HEK293T (cell line): ENCODE measurements around the gene VAV2.

Experiments
- CTCF ChIA-PET: fragments of 350-600 bp; formaldehyde crosslinking; extraction: SDS; loops from one replicate; lab custom pipeline; 2021; ENCODE audit warnings: antibody characterized with exemption, inconsistent platforms; lab: Yijun Ruan, JAX
- POLR2A ChIA-PET: fragments of 350-600 bp; formaldehyde crosslinking; extraction: SDS; loops from one replicate; lab custom pipeline; 2020; ENCODE audit warnings: antibody characterized with exemption, inconsistent platforms; lab: Yijun Ruan, JAX
- DNase-seq: peaks from one replicate; pipeline ENCODE4 v3.0.0; 2012; ENCODE audit warnings: mixed read lengths; ENCODE audit errors: extremely low spot score
- ARNT ChIP-seq: fragments of 450-650 bp; IDR thresholded peaks from 2 replicates; pipeline ENCODE4 v1.6.1; 2017; ENCODE audit warnings: mild to moderate bottlenecking
- BHLHE40 ChIP-seq: fragments of 450-650 bp; IDR thresholded peaks from 2 replicates; pipeline ENCODE4 v1.6.1; 2016; ENCODE audit warnings: mild to moderate bottlenecking, moderate library complexity, borderline replicate concordance
- CTBP1 ChIP-seq: fragments of 450-650 bp; IDR thresholded peaks from 2 replicates; pipeline ENCODE4 v1.6.1; 2016; ENCODE audit warnings: borderline replicate concordance
- ELF4 ChIP-seq: fragments of 450-650 bp; IDR thresholded peaks from 2 replicates; pipeline ENCODE4 v1.6.1; 2017; ENCODE audit warnings: antibody characterized with exemption
- FOXA1 ChIP-seq: fragments of 450-650 bp; IDR thresholded peaks from 2 replicates; pipeline ENCODE4 v1.6.1; 2016; ENCODE audit warnings: mild to moderate bottlenecking
- FOXK2 ChIP-seq: fragments of 450-650 bp; IDR thresholded peaks from 2 replicates; pipeline ENCODE4 v1.6.1; 2016; ENCODE audit warnings: mild to moderate bottlenecking
- FOXM1 ChIP-seq: fragments of 450-650 bp; IDR thresholded peaks from 2 replicates; pipeline ENCODE4 v1.6.1; 2017; ENCODE audit warnings: mild to moderate bottlenecking, borderline replicate concordance
- HDGF ChIP-seq: fragments of 450-650 bp; IDR thresholded peaks from 2 replicates; pipeline ENCODE4 v1.6.1; 2017; ENCODE audit warnings: antibody characterized with exemption, borderline replicate concordance
- L3MBTL2 ChIP-seq: fragments of 450-650 bp; conservative IDR thresholded peaks from 2 replicates; pipeline ENCODE4 v1.6.1; 2016; ENCODE audit warnings: mild to moderate bottlenecking
- LEF1 ChIP-seq: fragments of 450-650 bp; IDR thresholded peaks from 2 replicates; pipeline ENCODE4 v1.6.1; 2017; ENCODE audit warnings: mild to moderate bottlenecking, borderline replicate concordance
- NFRKB ChIP-seq: fragments of 450-650 bp; IDR thresholded peaks from 2 replicates; pipeline ENCODE4 v1.6.1; 2016; ENCODE audit warnings: mild to moderate bottlenecking, moderate library complexity
- SP1 ChIP-seq: fragments of 450-650 bp; IDR thresholded peaks from 2 replicates; pipeline ENCODE4 v1.6.1; 2017
- SUZ12 ChIP-seq: fragments of 450-650 bp; IDR thresholded peaks from 2 replicates; pipeline ENCODE4 v1.6.1; 2016; ENCODE audit warnings: mild to moderate bottlenecking
- TARDBP ChIP-seq: fragments of 450-650 bp; IDR thresholded peaks from 2 replicates; pipeline ENCODE4 v1.6.1; 2016
- ZNF384 ChIP-seq: fragments of 450-650 bp; IDR thresholded peaks from 2 replicates; pipeline ENCODE4 v1.6.1; 2016
- TF ChIP-seq, protein P1 (sequence below): fragments of 450-650 bp; IDR thresholded peaks from 2 replicates; pipeline ENCODE4 v1.6.1; 2016

Gene VAV2

DNA sequence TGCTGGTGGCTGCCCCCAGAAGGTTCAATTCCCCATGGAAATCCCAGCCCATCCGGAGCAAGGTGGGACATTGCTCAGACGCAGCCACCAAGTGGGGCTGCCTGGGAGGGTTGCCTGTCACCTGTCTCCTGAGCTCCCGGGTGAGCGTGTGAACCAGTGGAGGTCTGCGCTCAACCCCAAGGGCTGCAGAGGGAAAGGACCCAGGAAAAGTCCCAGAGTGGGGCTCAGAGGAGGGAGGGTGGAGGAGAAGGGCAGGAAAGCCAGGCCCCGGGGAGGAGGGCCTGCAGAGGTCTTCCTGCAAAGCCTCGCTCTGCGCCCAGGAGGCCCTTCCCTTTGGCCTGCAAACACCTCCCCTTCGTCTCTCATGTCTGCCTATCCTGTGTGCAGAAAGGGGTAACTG lies 134.5 kb downstream of the VAV2 start:
- ChIA-PET POLR2A (no interaction called here), CTCF (interaction anchor here (0.5 kb wide), 1 partner anchor 15 kb away, joined by 5 read pairs; no protein-coding TSS in a partner anchor)
- no peak for DNase-seq
- no peak for TF ChIP-seq ELF4
- no peak for TF ChIP-seq L3MBTL2
- no peak for TF ChIP-seq TARDBP
- no peak for TF ChIP-seq BHLHE40
- TF ChIP-seq FOXK2: no peak
- TF ChIP-seq SP1: no peak
- TF ChIP-seq, protein P1, sequence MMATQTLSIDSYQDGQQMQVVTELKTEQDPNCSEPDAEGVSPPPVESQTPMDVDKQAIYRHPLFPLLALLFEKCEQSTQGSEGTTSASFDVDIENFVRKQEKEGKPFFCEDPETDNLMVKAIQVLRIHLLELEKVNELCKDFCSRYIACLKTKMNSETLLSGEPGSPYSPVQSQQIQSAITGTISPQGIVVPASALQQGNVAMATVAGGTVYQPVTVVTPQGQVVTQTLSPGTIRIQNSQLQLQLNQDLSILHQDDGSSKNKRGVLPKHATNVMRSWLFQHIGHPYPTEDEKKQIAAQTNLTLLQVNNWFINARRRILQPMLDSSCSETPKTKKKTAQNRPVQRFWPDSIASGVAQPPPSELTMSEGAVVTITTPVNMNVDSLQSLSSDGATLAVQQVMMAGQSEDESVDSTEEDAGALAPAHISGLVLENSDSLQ: no peak
- TF ChIP-seq CTBP1: no peak
- TF ChIP-seq HDGF: no peak
- no peak for TF ChIP-seq LEF1

DNA sequence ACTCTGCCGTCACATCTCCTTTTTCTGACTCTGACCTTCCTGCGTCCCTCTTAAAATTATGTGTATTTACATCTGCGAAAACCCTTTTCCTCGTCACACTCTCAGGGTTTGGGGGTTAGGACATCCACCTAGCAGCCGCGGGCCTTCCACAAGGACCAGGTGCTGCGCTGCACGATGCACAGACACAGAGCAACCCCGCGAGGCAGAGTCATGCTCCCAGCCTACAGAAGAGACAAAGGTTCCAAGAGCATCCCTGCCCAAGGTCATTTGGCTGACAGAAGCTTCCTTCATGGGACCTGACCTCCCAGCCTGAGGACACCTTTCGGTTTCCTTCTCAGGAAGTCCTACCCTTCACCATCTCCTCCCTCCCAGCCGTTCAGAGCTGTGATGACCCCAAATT lies 135.3 kb downstream of the VAV2 start:
- ChIA-PET CTCF (no interaction called here), POLR2A (no interaction called here)
- DNase-seq: no peak
- TF ChIP-seq ZNF384 (no peak), SP1 (no peak), SUZ12 (no peak), TARDBP (no peak), FOXK2 (no peak), BHLHE40 (no peak), LEF1 (no peak), FOXM1 (no peak), ARNT (no peak), FOXA1 (no peak), L3MBTL2 (no peak), NFRKB (no peak)
- TF ChIP-seq, protein P1: no peak

DNA sequence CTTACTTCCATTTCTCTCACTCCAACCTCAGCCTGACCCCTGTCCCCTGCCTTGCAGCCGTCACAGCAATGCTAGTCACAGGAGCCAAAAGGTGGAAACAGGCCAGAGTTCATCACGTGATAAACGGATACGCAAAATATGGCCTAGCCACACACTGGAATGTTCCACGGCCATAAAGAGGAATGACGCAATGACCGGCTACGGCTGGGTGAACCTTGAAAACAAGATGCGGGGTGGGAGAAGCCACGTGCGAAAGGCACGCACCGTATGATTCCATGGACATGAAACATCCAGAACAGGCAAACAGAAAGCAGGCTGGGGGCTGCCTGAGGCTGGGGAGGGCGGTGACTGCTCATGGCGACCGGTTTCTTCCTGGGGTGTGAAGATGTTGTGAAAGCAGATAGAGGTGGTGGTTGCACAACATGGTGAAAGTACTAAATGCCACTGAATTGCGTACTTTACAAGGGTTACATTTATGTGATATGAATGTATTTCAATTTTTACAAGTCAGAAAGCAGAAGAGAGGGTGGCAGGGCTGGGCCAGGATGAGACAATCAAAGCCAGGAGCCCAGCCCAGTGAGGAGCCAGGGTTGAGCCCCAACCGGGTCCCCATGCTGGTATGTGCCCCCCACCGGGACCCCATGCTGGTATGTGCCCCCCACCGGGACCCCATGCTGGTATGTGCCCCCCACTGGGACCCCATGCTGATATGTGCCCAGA lies 136.2 kb downstream of the VAV2 start:
- ChIA-PET CTCF (no interaction called here), POLR2A (no interaction called here)
- no peak for TF ChIP-seq SUZ12
- TF ChIP-seq L3MBTL2: no peak
- TF ChIP-seq LEF1: no peak
- TF ChIP-seq NFRKB: no peak
- no peak for TF ChIP-seq ELF4
- no peak for TF ChIP-seq FOXK2
- no peak for TF ChIP-seq BHLHE40
- TF ChIP-seq, protein P1: no peak
- TF ChIP-seq ARNT: no peak
- no peak for TF ChIP-seq HDGF
- TF ChIP-seq SP1: no peak
- no peak for TF ChIP-seq FOXM1
- TF ChIP-seq TARDBP: no peak
- no peak for DNase-seq

DNA sequence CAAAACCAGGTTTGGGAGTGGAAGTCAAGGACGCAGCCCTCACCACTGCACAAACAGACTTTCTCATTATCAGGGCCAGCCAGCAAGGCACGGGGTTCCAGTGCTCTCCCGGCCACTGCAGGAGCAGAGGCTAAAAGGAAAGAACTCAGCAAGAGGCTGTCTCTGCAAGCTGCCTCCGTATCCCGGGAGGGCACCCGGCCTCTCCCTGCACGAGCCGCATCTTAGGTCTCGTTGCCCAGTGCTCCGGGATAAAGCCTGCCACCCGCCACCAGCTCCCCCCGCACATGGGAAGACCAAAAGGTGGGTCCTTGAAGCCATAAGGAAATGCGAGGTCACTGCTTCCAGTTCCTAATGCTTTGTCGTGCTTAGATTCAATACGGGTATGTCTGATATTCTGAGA lies 136.8 kb downstream of the VAV2 start:
- CTCF ChIA-PET: no interaction called here
- TF ChIP-seq ARNT (no peak), ELF4 (no peak), FOXA1 (no peak), HDGF (no peak), BHLHE40 (no peak), LEF1 (no peak), FOXM1 (no peak), ZNF384 (no peak), SP1 (no peak), TARDBP (no peak), SUZ12 (no peak), L3MBTL2 (no peak), NFRKB (no peak), CTBP1 (no peak), FOXK2 (no peak)
- TF ChIP-seq, protein P1: no peak
- no peak for DNase-seq
- POLR2A ChIA-PET: no interaction called here

DNA sequence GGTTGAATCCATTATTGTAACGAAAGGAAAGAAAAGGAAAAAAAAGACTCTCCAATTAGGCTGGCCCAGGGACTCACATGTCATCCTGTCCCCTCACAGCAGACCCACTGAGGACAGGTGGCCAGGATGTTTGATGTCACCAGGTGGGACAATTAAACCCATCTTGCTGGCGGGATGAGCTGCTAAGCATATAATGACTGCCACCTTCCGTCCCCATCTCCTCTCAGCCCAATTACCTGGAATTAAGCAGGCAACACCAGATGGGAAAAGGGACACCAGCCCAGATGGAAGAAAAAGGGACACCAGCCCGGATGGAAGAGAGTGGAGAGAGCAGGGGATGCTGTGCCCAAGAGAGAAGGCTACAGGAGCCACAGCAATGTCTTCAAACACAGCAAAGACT lies 137.4 kb downstream of the VAV2 start:
- TF ChIP-seq CTBP1 (no peak), SP1 (no peak), FOXA1 (no peak), SUZ12 (no peak), TARDBP (no peak), ZNF384 (no peak), NFRKB (no peak), ARNT (no peak), FOXK2 (no peak), HDGF (no peak), L3MBTL2 (no peak), ELF4 (no peak), LEF1 (no peak), BHLHE40 (no peak), FOXM1 (no peak)
- TF ChIP-seq, protein P1: no peak
- POLR2A ChIA-PET: no interaction called here
- CTCF ChIA-PET: no interaction called here
- no peak for DNase-seq
